Lower leg skin (tissue), 4 donors: ENCODE data around the gene CDH23. TPM values are rescaled to one million over a fixed set of nuclear protein-coding genes. Genes with fewer than 3 reads are reported as not detected.

Experiments used
- DNase-seq, 2 donors: peaks; one replicate each; pipeline ENCODE4 v3.0.0-alpha.2; 2019; ENCODE audit warnings: low spot score in 2 of 2
- H3K4me3 ChIP-seq: fragments of 200-600 bp; sonication (generic); 2 replicates; pipeline ENCODE4 v1.5.1; 2017; ENCODE audit warnings: mild to moderate bottlenecking, low read depth; ENCODE audit not compliant: poor library complexity, severe bottlenecking
- CTCF ChIP-seq, 3 donors: fragments of 450-650 bp; IDR thresholded peaks; one replicate each; pipeline ENCODE4 v1.5.1; 2016; ENCODE audit warnings: antibody characterized with exemption in 3 of 3, mild to moderate bottlenecking in 3 of 3, moderate library complexity in 2 of 3
- POLR2A ChIP-seq, 2 donors: fragments of 450-650 bp; IDR thresholded peaks; one replicate each; pipeline ENCODE4 v1.6.1; 2016 to 2017; ENCODE audit warnings: antibody characterized with exemption in 2 of 2, mild to moderate bottlenecking in 1 of 2, moderate library complexity in 1 of 2
- WGBS, 2 donors: methylation state at CpG; one replicate each; pipeline ENCODE4 v1.1.5; 2018; 5-methylcytosine and 5-hydroxymethylcytosine counted together
- intact Hi-C: fragments of 100-400 bp; cut with DNase I; formaldehyde crosslinking; loops from one replicate; pipeline ENCODE4 v1.15.0; 2023; ENCODE audit warnings: low total_unique reads
- total RNA-seq, 4 donors: library from RNA; depleted of rRNA; stranded (reverse); fragments of >200 nt; gene quantifications; one replicate each; pipeline ENCODE4 v1.1.0, GENCODE V29; 2016

The CDH23 gene
- total RNA-seq, 4 donors from 2014 or later, result 1.7 to 9.2 (median 2.6) TPM

DNA sequence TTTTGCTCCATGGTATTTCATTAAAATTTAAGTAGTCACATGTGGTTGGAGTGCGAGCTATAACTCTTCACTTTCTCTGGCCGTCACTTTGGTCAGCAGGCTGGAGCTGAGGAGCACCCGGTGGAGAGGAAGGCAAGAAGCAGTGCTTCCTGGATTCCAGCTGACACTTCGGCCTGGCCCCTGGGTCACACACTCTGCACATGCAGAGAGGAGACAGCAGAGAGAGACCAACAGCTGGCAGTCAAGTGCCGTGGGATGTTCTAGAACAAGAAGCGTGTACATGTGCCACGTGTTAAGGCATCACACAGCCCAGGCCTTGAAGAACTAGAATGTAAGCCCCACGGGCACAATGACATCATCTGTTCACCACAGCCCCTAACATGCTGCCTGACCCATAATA lies 424.2 kb downstream of the CDH23 start:
- no peak overlapping the region for H3K4me3 ChIP-seq
- 72 to 88% methylated on average over 8 of the region's 8 CpGs for WGBS, 2 donors
- DNase-seq, result no peak
- TF ChIP-seq POLR2A (IDR thresholded peaks at IDR 0.05) (no peak), CTCF (IDR thresholded peaks at IDR 0.05) (no peak)
- intact Hi-C loops, result no loop called here

GRCh38 chr10:71821909-71822763 lies 425.4 kb downstream of the CDH23 start:
- no peak overlapping the region for H3K4me3 ChIP-seq
- no peak for TF ChIP-seq CTCF (IDR thresholded peaks at IDR 0.05)
- no peak for TF ChIP-seq POLR2A (IDR thresholded peaks at IDR 0.05)
- intact Hi-C loops, result no loop called here
- WGBS, 2 donors, result 80 to 81% methylated on average over 9 of the region's 9 CpGs
- no peak for DNase-seq

GRCh38 chr10:71823356-71823755 lies 426.6 kb downstream of the CDH23 start:
- intact Hi-C loops, result no loop called here
- H3K4me3 ChIP-seq, result no peak overlapping the region
- WGBS, 2 donors, result 83 to 92% methylated on average over 4 of the region's 4 CpGs
- TF ChIP-seq CTCF (IDR thresholded peaks at IDR 0.05) (no peak), POLR2A (IDR thresholded peaks at IDR 0.05) (no peak)
- DNase-seq, result no peak

- 95 to 96% methylated on average over 3 of the region's 3 CpGs for WGBS, 2 donors
- no peak overlapping the region for H3K4me3 ChIP-seq
- no peak for TF ChIP-seq CTCF (IDR thresholded peaks at IDR 0.05)
- no peak for TF ChIP-seq POLR2A (IDR thresholded peaks at IDR 0.05)
- no peak for DNase-seq
- intact Hi-C loops, result no loop called here
These were observed 427.6 kb downstream of the CDH23 start for GRCh38 chr10:71824333-71824732.

DNA sequence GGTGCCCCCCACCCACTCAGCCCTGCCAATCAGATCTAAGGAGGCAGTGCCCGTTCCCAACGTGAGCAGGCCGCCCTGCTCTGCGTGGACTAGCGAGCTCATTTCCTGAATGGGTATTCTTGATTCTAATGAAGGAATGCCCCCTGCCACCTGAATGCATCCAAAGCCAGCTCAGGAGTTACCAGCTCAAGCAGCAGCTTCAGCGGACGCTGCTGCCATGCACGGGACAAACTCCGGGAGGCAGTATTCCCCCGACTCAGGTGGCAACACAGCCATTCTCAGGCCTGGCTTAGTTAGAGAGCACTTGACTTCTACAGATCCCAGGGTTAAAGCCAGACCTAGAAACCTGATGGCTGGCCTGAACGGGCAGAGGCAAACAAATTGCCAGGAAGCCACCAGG lies 428.5 kb downstream of the CDH23 start:
- TF ChIP-seq CTCF (IDR thresholded peaks at IDR 0.05), result no peak
- TF ChIP-seq POLR2A (IDR thresholded peaks at IDR 0.05), result no peak
- WGBS, 2 donors, result 82 to 83% methylated on average over 11 of the region's 11 CpGs
- H3K4me3 ChIP-seq, result no peak overlapping the region
- no peak for DNase-seq
- intact Hi-C loops, result no loop called here

DNA sequence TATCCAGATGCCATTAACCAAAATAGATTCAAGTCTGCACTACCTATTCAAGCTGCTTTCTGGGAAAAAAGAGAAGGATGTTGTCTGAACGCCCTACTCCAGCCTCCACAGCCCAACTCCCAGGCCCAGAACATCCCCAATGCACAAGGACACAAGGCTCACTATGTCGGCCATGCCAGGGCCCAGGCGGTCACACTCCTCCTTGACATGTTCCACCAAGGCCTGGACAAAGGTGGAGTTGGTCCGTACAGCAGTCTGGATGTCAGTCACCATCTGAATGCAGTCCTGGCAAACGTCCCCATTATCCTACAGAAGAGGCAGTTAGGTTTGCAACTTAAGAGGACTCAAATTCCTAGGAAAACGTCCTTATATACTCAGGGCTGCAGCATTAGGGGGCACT lies 431.1 kb downstream of the CDH23 start:
- TF ChIP-seq CTCF (IDR thresholded peaks at IDR 0.05) (no peak), POLR2A (IDR thresholded peaks at IDR 0.05) (no peak)
- intact Hi-C loops, result no loop called here
- no peak overlapping the region for H3K4me3 ChIP-seq
- no peak for DNase-seq
- WGBS, 2 donors, result 83 to 86% methylated on average over 6 of the region's 6 CpGs
